Adipocyte (in vitro differentiated cells): ENCODE measurements around the gene HINFP.
"Not testable (repeated sequence)": the region's sequence is repeated elsewhere in the genome, so short reads cannot be mapped to it uniquely, and the experiment has no call there.

Experiments
- DNase-seq: peaks from one replicate; pipeline ENCODE4 v3.0.0-alpha.2; 2015; ENCODE audit warnings: low read depth
- H3K27me3 ChIP-seq: replicated peaks from 2 replicates; pipeline ENCODE4 v1.7.0; 2013; ENCODE audit warnings: mild to moderate bottlenecking, low read length, moderate library complexity; ENCODE audit not compliant: control insufficient read depth, insufficient read depth
- H3K36me3 ChIP-seq: 2 replicates; pipeline ENCODE4 v1.7.0; 2013; ENCODE audit warnings: low read length, mild to moderate bottlenecking, moderate library complexity; ENCODE audit not compliant: control insufficient read depth, insufficient read depth, severe bottlenecking
- H3K4me1 ChIP-seq: 2 replicates; pipeline ENCODE4 v1.7.0; 2013; ENCODE audit warnings: mild to moderate bottlenecking, low read length, moderate library complexity; ENCODE audit not compliant: control insufficient read depth, insufficient read depth
- H3K4me3 ChIP-seq: 2 replicates; pipeline ENCODE4 v1.7.0; 2013; ENCODE audit warnings: mild to moderate bottlenecking, low read length, moderate library complexity
- H3K9ac ChIP-seq: 2 replicates; pipeline ENCODE4 v1.7.0; 2013; ENCODE audit warnings: mild to moderate bottlenecking, low read length, moderate library complexity
- H3K9me3 ChIP-seq: 2 replicates; pipeline ENCODE4 v1.7.0; 2013; ENCODE audit warnings: mild to moderate bottlenecking, low read length, moderate library complexity; ENCODE audit not compliant: control insufficient read depth

The HINFP gene

GRCh38 chr11:119101759-119102423 lies 19.5 kb upstream of the HINFP start, which contains the start of gene DPAGT1:
Gene DPAGT1, minus strand, starts transcription at chr11:119101853. Its CDS starts 198 bp downstream, at chr11:119101655.
- peak; percentile 97 for DNase-seq
- peak within 1 kb of the TSS; percentile 85 for H3K4me3 ChIP-seq
- H3K27me3 ChIP-seq, result no peaks in the 10 kb centered on the region
- H3K9ac ChIP-seq, result peak within 1 kb of the TSS; percentile 91
- H3K36me3 ChIP-seq, result peaks cover 19% of the 10 kb centered on the region
- H3K4me1 ChIP-seq, result peaks cover 18% of the 10 kb centered on the region
- H3K9me3 ChIP-seq, result no peaks in the 10 kb centered on the region

DNA sequence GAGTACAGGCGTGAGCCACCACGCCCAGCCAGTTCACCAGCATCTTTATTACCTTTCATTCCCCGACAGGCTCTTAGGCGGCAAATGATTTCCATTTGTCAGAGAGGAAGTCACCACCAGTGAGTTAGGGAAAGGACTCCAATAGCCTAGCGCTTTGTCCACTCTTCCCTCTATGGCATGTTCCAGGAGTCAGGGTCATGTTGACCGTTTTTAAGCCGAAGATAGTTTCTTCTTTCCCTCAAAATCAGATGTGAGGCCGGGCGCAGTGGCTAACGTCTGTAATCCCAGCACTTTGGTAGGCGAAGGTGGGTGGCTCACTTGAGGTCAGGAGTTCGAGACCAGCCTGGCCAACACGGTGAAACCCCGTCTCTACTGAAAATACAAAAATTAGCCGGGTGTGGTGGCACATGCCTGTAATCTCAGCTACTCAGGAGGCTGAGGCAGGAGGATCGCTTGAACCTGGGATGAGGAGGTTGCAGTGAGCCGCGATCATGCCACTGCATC lies 18.2 kb upstream of the HINFP start:
- not testable (repeated sequence) for DNase-seq
- H3K4me3 ChIP-seq, result peak overlapping the region; percentile 85

DNA sequence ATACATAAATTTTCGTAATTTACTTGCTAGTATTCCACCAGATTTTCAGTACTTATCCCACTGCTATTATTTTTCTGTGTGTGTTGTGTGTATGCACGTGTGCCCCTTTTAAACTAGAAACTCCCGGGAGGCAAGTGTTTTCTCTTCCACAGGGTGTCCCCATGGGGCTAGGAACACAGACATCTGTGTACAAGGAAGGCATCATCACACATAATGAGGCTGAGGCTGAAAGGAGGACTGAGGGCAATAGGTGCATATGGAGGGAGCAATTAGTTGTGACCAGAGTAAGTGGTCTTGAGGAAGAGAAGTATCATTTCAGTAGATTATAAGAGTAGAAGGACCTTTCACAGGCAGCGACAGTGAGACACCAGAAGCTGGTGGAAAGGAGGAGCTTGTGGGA lies 17.6 kb upstream of the HINFP start:
- Histone ChIP-seq H3K4me1 (peaks cover 28% of the 10 kb centered on the region), H3K9me3 (no peaks in the 10 kb centered on the region), H3K36me3 (peaks cover 1% of the 10 kb centered on the region), H3K9ac (no peak overlapping the region), H3K4me3 (no peak overlapping the region), H3K27me3 (no peaks in the 10 kb centered on the region)
- DNase-seq, result no peak

More for the DNA sequence above, 18.2 kb upstream of the HINFP start:
- peaks cover 22% of the 10 kb centered on the region for H3K4me1 ChIP-seq
- H3K9me3 ChIP-seq, H3K27me3 ChIP-seq, H3K36me3 ChIP-seq: not testable (repeated sequence)
- H3K9ac ChIP-seq, result peak overlapping the region; percentile 91

- Histone ChIP-seq H3K4me3 (peak within 1 kb of the TSS; percentile 91), H3K4me1 (peaks cover 22% of the 10 kb centered on the region), H3K9me3 (no peaks in the 10 kb centered on the region), H3K9ac (peak within 1 kb of the TSS; percentile 91), H3K36me3 (peaks cover 13% of the 10 kb centered on the region), H3K27me3 (no peaks in the 10 kb centered on the region)
- DNase-seq, result peak; percentile 97
Measured at GRCh38 chr11:119106564-119107537, 14.5 kb upstream of the HINFP start, which contains the start of gene C2CD2L. Gene C2CD2L, plus strand, starts transcription at chr11:119107344. Its CDS starts 398 bp downstream, at chr11:119107742.

GRCh38 chr11:119107538-119108145 lies 13.7 kb upstream of the HINFP start:
- H3K4me1 ChIP-seq, result peaks cover 22% of the 10 kb centered on the region
- H3K36me3 ChIP-seq, result peaks cover 19% of the 10 kb centered on the region
- peak; percentile 52 for DNase-seq
- H3K4me3 ChIP-seq, result peak overlapping the region; percentile 91
- H3K27me3 ChIP-seq, result no peaks in the 10 kb centered on the region
- H3K9me3 ChIP-seq, result no peaks in the 10 kb centered on the region
- H3K9ac ChIP-seq, result peak overlapping the region; percentile 91

DNA sequence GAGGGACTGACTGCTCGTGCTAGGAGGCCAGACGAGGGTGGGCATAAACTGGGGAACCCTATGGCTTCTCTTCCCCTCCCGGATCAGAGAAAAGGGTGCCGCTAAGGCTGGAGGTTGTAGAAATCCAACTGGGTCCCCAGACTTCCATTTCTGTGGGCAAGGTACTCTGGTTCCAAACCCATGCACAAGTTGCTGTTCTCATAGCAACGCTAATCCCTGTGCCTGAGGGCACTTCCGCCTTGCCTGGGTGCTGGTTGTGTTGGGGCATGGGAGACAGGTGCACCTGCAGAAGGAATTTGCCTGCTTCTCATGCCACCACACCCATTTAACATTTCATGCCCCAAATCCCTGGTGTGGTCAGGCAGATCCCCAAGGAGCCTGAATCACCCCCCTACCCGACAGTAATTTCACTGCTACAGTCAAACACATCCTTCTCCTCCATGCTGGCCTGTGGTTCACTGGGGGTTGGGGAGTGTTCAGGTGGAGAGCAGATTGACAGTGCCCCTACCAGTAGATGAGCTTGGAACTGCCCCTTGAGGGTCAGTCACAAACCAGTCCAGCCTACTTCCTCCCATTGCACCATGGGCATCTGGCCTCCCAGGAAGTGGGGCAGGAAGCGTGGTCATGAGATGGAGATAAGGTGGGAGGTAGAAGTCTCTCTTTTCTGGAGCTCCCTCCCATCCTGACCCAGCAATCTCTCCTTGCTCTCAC lies 13.1 kb upstream of the HINFP start:
- H3K9ac ChIP-seq, result peak overlapping the region; percentile 91
- no peaks in the 10 kb centered on the region for H3K9me3 ChIP-seq
- peaks cover 22% of the 10 kb centered on the region for H3K36me3 ChIP-seq
- peaks cover 18% of the 10 kb centered on the region for H3K4me1 ChIP-seq
- H3K27me3 ChIP-seq, result no peaks in the 10 kb centered on the region
- H3K4me3 ChIP-seq, result peak overlapping the region; percentile 91
- peak; percentile 36 for DNase-seq

DNA sequence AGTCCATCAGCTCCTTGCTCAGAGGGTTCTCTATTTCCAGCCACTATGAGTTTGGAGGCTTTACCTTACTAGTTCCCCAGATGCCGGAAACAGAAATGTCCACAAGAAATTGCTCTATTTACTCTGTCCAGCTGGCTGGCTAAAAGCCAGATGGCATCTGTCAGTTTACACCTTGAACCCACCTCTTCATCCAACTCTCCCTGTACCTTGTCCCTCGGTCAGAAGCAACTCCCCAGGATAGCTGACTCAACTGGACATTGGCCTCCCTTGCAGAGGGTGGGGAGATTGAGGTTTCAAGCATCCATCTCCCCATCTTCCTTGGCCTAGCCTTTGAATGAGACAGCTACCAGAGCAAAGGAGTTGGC lies 12.5 kb upstream of the HINFP start:
- no peak overlapping the region for H3K9ac ChIP-seq
- H3K9me3 ChIP-seq, result no peaks in the 10 kb centered on the region
- H3K4me3 ChIP-seq, result peak overlapping the region; percentile 91
- H3K36me3 ChIP-seq, result peaks cover 26% of the 10 kb centered on the region
- H3K4me1 ChIP-seq, result peaks cover 18% of the 10 kb centered on the region
- no peak for DNase-seq
- no peaks in the 10 kb centered on the region for H3K27me3 ChIP-seq

- H3K4me1 ChIP-seq, result peaks cover 18% of the 10 kb centered on the region
- no peaks in the 10 kb centered on the region for H3K9me3 ChIP-seq
- H3K4me3 ChIP-seq, result no peak overlapping the region
- no peaks in the 10 kb centered on the region for H3K27me3 ChIP-seq
- DNase-seq, result no peak
- H3K9ac ChIP-seq, result no peak overlapping the region
- peaks cover 35% of the 10 kb centered on the region for H3K36me3 ChIP-seq
Measured at GRCh38 chr11:119109843-119110242, 11.5 kb upstream of the HINFP start.

- no peak for DNase-seq
- Histone ChIP-seq H3K36me3 (peaks cover 38% of the 10 kb centered on the region), H3K9ac (no peak overlapping the region)
Measured at GRCh38 chr11:119110439-119110838, 10.9 kb upstream of the HINFP start.

GRCh38 chr11:119111361-119111925 lies 9.9 kb upstream of the HINFP start:
- Histone ChIP-seq H3K9me3 (no peaks in the 10 kb centered on the region), H3K4me1 (peaks cover 17% of the 10 kb centered on the region), H3K36me3 (peaks cover 41% of the 10 kb centered on the region), H3K4me3 (no peak overlapping the region), H3K27me3 (no peaks in the 10 kb centered on the region), H3K9ac (no peak overlapping the region)
- DNase-seq, result no peak

More at GRCh38 chr11:119110439-119110838, 10.9 kb upstream of the HINFP start:
- peaks cover 18% of the 10 kb centered on the region for H3K4me1 ChIP-seq
- no peaks in the 10 kb centered on the region for H3K27me3 ChIP-seq
- no peaks in the 10 kb centered on the region for H3K9me3 ChIP-seq
- H3K4me3 ChIP-seq, result no peak overlapping the region
